MCF 10A (cell line): ENCODE results near the gene SYNJ1. TPM values are rescaled to one million over a fixed set of nuclear protein-coding genes. Genes with fewer than 3 reads are reported as not detected.

Experiments
- BruUV-seq: library from RNA; stranded (reverse); fragments of 400-500 nt; replicated peaks from 2 replicates; lab custom pipeline; 2021; lab: Mats Ljungman, UMichigan
- CTCF ChIA-PET: fragments of 300-600 bp; sonication (Branson Sonifier 250); formaldehyde crosslinking; extraction: SDS; loops from one replicate; lab custom pipeline; 2021; ENCODE audit warnings: antibody characterized with exemption, inconsistent platforms; lab: Yijun Ruan, JAX
- POLR2A ChIA-PET: fragments of 300-600, 350-650 bp; sonication (Branson Sonifier 250); formaldehyde crosslinking; extraction: SDS; loops from one replicate; lab custom pipeline; 2020; ENCODE audit warnings: antibody characterized with exemption, inconsistent platforms; lab: Yijun Ruan, JAX
- DNase-seq: peaks from one replicate; pipeline ENCODE4 v3.0.0-alpha.2; 2018; ENCODE audit not compliant: unreplicated experiment
- H3K27ac Mint-ChIP-seq: one replicate; pipeline ENCODE4 v1.8.0; 2022; ENCODE audit warnings: mild to moderate bottlenecking, low read depth, mixed read lengths; ENCODE audit not compliant: unreplicated experiment
- H3K27me3 Mint-ChIP-seq: one replicate; pipeline ENCODE4 v1.8.0; 2022; ENCODE audit warnings: mixed read lengths; ENCODE audit not compliant: insufficient read depth, unreplicated experiment
- H3K36me3 Mint-ChIP-seq: one replicate; pipeline ENCODE4 v1.8.0; 2022; ENCODE audit warnings: mild to moderate bottlenecking, moderate library complexity, mixed read lengths; ENCODE audit not compliant: insufficient read depth, unreplicated experiment
- H3K4me1 Mint-ChIP-seq: one replicate; pipeline ENCODE4 v1.8.0; 2022; ENCODE audit warnings: mixed read lengths; ENCODE audit not compliant: insufficient read depth, unreplicated experiment
- H3K4me3 Mint-ChIP-seq: one replicate; pipeline ENCODE4 v1.8.0; 2022; ENCODE audit warnings: mild to moderate bottlenecking, moderate library complexity, mixed read lengths; ENCODE audit not compliant: unreplicated experiment
- H3K9me3 Mint-ChIP-seq: one replicate; pipeline ENCODE4 v1.8.0; 2022; ENCODE audit warnings: mixed read lengths; ENCODE audit not compliant: unreplicated experiment
- intact Hi-C: fragments of 100-400 bp; cut with micrococcal nuclease; formaldehyde crosslinking; loops from 2 replicates; pipeline ENCODE4 v1.14.1; 2022
- total RNA-seq: library from RNA; stranded (reverse); gene quantifications from 2 replicates; pipeline ENCODE4 v1.2.3, GENCODE V29; 2022
- TF ChIP-seq, protein P1 (sequence below): fragments of 200-600 bp; IDR thresholded peaks from one replicate; pipeline ENCODE4 v1.8.0; 2022; ENCODE audit warnings: antibody characterized with exemption, mild to moderate bottlenecking; ENCODE audit not compliant: unreplicated experiment

SYNJ1 gene
- total RNA-seq, 1 experiment from 2014 or later: 9.7 TPM

DNA sequence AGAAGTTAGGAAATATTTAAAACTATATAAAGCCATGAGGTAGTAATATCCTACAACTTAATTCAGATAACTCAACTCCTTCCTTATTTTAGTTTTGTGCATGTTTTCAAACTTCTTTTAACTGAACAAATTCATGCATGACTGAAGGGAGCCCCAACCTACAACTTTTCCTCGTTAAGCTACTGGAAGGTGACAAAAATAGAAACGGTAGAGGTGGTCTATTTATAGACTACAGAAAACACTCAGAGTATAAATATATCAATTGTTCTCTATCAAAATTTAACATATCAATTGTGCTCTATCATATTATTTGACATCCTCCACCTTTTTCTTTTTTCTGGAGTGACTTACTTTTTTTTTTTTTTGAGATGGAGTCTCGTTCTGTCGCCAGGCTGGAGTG is 16.8 kb downstream of the SYNJ1 start:
- no peak for DNase-seq
- ChIA-PET CTCF (no interaction called here), POLR2A (interaction anchor here (1.0 to 1.2 kb wide), 2 partner anchors 10 to 16 kb away, joined by 3 to 4 read pairs; no protein-coding TSS in a partner anchor)
- no peaks in the 10 kb centered on the region for H3K27me3 Mint-ChIP-seq
- intact Hi-C loops: no loop called here
- no peaks in the 10 kb centered on the region for H3K9me3 Mint-ChIP-seq
- no peaks in the 10 kb centered on the region for H3K4me1 Mint-ChIP-seq
- no peak overlapping the region for H3K27ac Mint-ChIP-seq
- no peak overlapping the region for H3K4me3 Mint-ChIP-seq
- H3K36me3 Mint-ChIP-seq: no peaks in the 10 kb centered on the region
- TF ChIP-seq, protein P1, sequence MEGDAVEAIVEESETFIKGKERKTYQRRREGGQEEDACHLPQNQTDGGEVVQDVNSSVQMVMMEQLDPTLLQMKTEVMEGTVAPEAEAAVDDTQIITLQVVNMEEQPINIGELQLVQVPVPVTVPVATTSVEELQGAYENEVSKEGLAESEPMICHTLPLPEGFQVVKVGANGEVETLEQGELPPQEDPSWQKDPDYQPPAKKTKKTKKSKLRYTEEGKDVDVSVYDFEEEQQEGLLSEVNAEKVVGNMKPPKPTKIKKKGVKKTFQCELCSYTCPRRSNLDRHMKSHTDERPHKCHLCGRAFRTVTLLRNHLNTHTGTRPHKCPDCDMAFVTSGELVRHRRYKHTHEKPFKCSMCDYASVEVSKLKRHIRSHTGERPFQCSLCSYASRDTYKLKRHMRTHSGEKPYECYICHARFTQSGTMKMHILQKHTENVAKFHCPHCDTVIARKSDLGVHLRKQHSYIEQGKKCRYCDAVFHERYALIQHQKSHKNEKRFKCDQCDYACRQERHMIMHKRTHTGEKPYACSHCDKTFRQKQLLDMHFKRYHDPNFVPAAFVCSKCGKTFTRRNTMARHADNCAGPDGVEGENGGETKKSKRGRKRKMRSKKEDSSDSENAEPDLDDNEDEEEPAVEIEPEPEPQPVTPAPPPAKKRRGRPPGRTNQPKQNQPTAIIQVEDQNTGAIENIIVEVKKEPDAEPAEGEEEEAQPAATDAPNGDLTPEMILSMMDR: no peak
- BruUV-seq: no TSS peak

DNA sequence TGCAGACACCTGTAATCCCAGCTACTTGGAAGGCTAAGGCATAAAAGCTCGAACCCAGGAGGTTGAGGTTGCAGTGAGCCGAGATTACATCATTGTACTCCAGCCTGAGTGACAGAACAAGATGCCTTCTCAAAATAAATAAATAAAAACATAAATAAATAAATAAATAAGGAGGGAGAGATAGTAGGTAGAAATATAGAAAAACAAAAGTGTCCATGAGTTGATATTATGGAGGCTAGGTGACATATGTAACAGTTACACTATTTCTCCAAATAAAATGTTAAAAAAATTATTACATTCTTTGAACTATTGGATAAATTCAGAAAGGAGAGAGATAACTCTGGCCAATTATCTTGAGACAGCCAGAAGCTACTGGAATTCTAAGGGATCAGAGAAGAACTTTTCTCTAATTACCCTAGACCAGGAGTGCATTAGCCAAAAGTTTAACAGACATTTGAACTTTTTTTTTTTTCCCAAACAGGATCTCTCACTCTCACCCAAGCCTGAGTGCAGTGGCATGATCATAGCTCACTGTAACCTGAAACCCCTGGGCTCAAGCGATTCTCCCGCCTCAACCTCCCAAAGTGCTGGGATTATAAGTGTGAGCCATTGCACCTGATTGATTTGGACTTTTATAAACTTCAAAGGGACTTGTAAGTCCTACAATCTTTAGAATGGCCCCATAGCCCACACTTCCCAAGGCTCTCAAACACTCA is 17.6 kb downstream of the SYNJ1 start:
- Mint-ChIP-seq H3K4me3 (no peak overlapping the region), H3K36me3 (no peaks in the 10 kb centered on the region), H3K9me3 (no peaks in the 10 kb centered on the region), H3K27ac (no peak overlapping the region), H3K4me1 (no peaks in the 10 kb centered on the region), H3K27me3 (no peaks in the 10 kb centered on the region)
- BruUV-seq: no TSS peak
- TF ChIP-seq, protein P1: no peak
- DNase-seq: no peak
- POLR2A ChIA-PET: interaction anchor here (1.0 to 1.2 kb wide), 2 partner anchors 9 to 17 kb away, joined by 3 to 4 read pairs; no protein-coding TSS in a partner anchor
- CTCF ChIA-PET: interaction anchor here (0.6 kb wide), 2 partner anchors 9 to 889 kb away, joined by 3 read pairs; no protein-coding TSS in a partner anchor
- intact Hi-C loops: no loop called here

- POLR2A ChIA-PET: interaction anchor here (0.6 to 0.7 kb wide), 3 partner anchors 8 to 21 kb away, joined by 3 read pairs; no protein-coding TSS in a partner anchor
- CTCF ChIA-PET: interaction anchor here (0.9 kb wide), 1 partner anchor 652 kb away, joined by 3 read pairs; no protein-coding TSS in a partner anchor
- no peak for DNase-seq
- intact Hi-C loops: no loop called here
- H3K9me3 Mint-ChIP-seq: no peaks in the 10 kb centered on the region
- peaks cover under 1% of the 10 kb centered on the region for H3K4me1 Mint-ChIP-seq
- H3K27ac Mint-ChIP-seq: no peak overlapping the region
- no TSS peak for BruUV-seq
- peaks cover 10% of the 10 kb centered on the region for H3K36me3 Mint-ChIP-seq
- TF ChIP-seq, protein P1: no peak
- no peaks in the 10 kb centered on the region for H3K27me3 Mint-ChIP-seq
- H3K4me3 Mint-ChIP-seq: no peak overlapping the region
Observed at GRCh38 chr21:32708069-32708468, 19.7 kb downstream of the SYNJ1 start.

DNA sequence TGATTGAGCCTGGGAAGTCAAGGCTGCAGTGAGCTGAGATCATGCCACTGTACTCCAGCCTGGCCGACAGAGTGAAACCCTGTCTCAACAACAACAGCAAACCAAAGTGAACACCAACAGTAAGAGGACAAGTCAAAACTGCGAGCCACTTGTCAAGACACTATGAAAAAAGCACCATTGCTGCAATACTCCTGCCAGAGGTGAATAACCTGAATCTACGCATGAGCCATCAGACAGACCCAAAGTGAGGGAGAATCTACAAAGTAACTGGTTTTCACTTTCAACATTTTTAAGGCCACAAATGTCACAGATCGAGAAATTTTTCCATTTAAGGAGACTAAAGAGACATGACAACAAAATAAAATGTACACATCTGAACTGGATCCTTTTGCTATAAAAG is 21.9 kb downstream of the SYNJ1 start:
- Mint-ChIP-seq H3K27me3 (no peaks in the 10 kb centered on the region), H3K36me3 (peaks cover 10% of the 10 kb centered on the region), H3K4me3 (no peak overlapping the region), H3K27ac (no peak overlapping the region), H3K4me1 (peaks cover 8% of the 10 kb centered on the region), H3K9me3 (no peaks in the 10 kb centered on the region)
- BruUV-seq: no TSS peak
- ChIA-PET POLR2A (interaction anchor here (0.7 kb wide), 1 partner anchor 85 kb away, joined by 3 read pairs; no protein-coding TSS in a partner anchor), CTCF (interaction anchor here (0.7 to 1.2 kb wide), 2 partner anchors 10 to 199 kb away, joined by 3 read pairs; no protein-coding TSS in a partner anchor)
- TF ChIP-seq, protein P1: no peak
- no peak for DNase-seq
- intact Hi-C loops: no loop called here
